Measurements from ENCODE around the gene CAPN3.

CAPN3 gene

GRCh38 chr15:42449770-42450424 is 90.6 kb downstream of the CAPN3 start:
- no peak for DNase-seq (ENCODE audit: low read depth in 2 of 2, low spot score in 1 of 2)

DNA sequence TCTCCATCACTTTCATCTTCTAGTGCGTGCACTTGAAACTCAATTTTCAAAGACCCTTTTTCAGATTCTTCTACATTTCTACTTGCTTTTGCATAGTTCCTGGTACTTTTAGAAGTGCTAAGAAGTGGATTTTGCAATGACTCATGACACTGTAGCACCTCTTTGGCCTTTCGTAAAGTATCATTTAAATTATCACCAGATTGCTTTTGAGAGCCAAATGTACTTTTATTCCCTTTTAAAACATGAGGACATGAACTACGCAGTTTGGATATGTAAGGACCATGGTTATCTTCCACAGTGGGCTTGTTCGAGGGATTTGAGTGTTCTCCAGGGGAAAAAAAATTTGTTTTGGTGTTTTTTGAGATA is 91.1 kb downstream of the CAPN3 start:
- no peak for DNase-seq (ENCODE audit: low read depth in 2 of 2, low spot score in 1 of 2)

GRCh38 chr15:42453826-42454225 is 94.5 kb downstream of the CAPN3 start:
- no peak for DNase-seq (ENCODE audit: low read depth in 2 of 2, low spot score in 1 of 2)

DNA sequence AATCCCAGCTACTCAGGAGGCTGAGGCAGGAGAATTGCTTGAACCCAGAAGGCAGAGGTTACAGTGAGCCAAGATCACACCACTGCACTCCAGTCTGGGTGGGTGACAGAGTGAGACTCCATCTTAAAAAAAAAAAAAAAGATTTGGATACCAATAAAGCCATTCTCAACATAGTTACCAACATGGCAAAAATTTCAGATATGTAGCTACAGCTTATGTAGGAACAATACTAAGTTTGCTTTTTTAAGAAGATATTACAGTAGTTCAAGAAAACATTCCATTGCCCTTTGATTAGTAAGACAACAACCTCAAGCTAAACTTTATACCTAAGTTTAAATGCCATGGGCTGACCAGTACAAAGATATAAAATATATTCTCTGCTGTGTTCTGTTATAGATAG is 97.2 kb downstream of the CAPN3 start:
- no peak for DNase-seq (ENCODE audit: low read depth in 2 of 2, low spot score in 1 of 2)

DNA sequence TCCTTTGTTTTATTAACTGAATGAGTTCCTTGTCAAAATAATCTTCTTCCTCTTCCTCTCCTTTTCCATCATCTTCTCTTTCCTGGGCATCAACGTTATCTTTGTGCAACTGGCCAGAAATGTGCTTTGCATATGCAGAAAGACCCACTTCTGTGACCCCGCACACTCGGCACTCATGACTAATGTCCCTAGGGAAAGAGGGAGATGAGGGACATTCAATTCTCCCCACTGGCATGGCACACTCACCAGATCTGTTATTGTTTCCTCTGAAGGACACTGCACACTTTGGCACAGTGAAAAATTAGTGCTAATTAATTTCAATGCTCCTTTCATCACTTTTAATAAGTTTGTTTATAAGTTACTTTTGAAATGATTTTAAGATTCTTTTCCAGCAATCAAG is 97.7 kb downstream of the CAPN3 start:
- DNase-seq (ENCODE audit: low read depth in 2 of 2, low spot score in 1 of 2), result no peak

DNA sequence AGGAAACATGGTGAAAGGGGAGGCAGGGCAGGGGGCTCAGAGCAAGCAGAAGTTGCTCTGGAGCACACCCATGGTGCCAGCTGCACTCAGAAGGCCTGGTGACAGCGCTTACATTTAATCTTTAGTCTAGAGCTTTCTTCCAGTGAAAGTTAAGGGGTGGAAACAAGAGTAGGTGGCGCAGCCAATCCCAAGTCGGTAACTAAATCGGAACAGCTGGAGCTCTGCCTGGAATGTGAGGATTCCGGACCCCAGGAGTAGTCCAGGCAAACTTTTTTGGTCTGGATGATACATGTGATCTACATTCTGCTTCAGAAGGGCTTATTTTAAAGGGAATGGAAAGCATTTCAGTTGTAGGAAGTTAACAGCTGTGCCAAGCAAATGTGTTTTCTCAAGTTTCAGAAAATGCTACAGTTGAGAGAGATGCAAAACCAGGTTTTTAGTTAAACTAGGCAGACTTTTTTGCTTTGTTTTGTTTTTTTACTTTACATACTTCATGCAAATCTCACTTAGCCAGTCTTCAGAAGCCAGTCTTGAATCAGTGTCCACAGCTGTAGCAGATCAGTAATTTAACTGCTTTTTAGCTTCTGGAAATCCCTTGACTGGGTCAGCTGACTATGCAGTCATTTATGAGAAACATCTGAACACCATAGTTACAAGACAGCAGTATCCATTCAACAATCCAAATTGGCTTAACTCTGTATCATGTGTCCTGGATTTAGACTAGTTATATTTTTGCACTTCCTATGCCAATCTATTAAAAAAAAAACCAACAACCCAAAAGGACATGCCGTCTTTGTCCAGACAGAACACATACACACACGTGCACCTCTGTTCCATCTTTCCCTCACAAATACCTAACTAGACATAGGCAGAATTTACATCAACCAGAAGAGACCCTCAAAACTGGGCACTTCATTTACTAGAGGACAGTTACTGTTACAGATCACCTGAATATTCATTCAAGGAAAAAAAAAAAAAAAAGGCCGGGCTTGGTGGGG is 98.4 kb downstream of the CAPN3 start:
- no peak for DNase-seq (ENCODE audit: low read depth in 2 of 2, low spot score in 1 of 2)

DNA sequence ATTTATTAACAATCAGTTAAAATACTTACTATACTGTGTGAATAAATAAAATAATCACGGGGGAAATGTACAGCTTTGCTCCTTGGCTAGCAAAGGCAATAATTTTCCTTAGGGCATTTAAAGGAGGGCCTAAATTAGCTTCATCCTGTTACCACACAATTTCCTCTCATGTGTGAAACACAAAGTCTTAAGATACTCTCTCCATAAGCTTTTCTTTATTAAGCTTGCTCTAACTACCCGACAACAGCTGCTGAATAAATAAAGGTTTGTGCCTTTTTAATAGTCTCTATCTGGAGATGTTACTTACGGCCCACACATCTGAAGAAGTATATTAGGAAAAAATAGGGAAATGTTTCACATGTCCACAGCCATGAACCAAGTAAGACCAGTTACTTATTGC is 102.0 kb downstream of the CAPN3 start:
- DNase-seq (ENCODE audit: low read depth in 2 of 2, low spot score in 1 of 2), result no peak
